SK-N-SH (cell line): ENCODE data around the gene JPH3. TPM values are rescaled to one million over a fixed set of nuclear protein-coding genes. Genes with fewer than 3 reads are reported as not detected.

Experiments
- CTCF ChIA-PET: fragments of 300-600, 350-600 bp; formaldehyde crosslinking; extraction: SDS; loops from one replicate; lab custom pipeline; 2021; lab: Yijun Ruan, JAX
- POLR2A ChIA-PET: fragments of 350-600 bp; sonication (Branson Sonifier 250); formaldehyde crosslinking; extraction: SDS; loops from one replicate; lab custom pipeline; 2020; ENCODE audit warnings: antibody characterized with exemption, inconsistent platforms; lab: Yijun Ruan, JAX
- DNase-seq: peaks from one replicate; pipeline ENCODE4 v3.0.0; 2012
- H2AFZ ChIP-seq: fragments of 200-600 bp; sonication (generic); 2 replicates; pipeline ENCODE4 v1.8.1; 2016; ENCODE audit warnings: antibody characterized with exemption, mild to moderate bottlenecking, low read depth
- H3F3A ChIP-seq: fragments of 200-600 bp; sonication (generic); replicated peaks from 2 replicates; pipeline ENCODE3; 2016; ENCODE audit warnings: antibody characterized with exemption, mild to moderate bottlenecking; ENCODE audit not compliant: insufficient read depth
- H3K27ac ChIP-seq, 2 experiments: fragments of 200-500 bp in 1 of 2; fragments of 200-600 bp in 1 of 2; sonication (Bioruptor generic) in 1 of 2; sonication (generic), shearing (Covaris generic) in 1 of 2; 2 replicates each; pipeline versions ENCODE4 v1.5.1 to v1.6.1; 2014 to 2016; ENCODE audit warnings: low read depth in 2 of 2, inconsistent platforms in 1 of 2, low read length in 1 of 2, mild to moderate bottlenecking in 1 of 2, mixed read lengths in 1 of 2
- H3K27me3 ChIP-seq: fragments of 200-600 bp; sonication (generic), shearing (Covaris generic); 2 replicates; pipeline ENCODE4 v1.6.1; 2016; ENCODE audit warnings: mixed run types; ENCODE audit not compliant: insufficient read depth
- H3K36me3 ChIP-seq, 2 experiments: fragments of 200-500 bp in 1 of 2; fragments of 200-600 bp in 1 of 2; sonication (Bioruptor generic) in 1 of 2; sonication (generic) in 1 of 2; replicated peaks in 1 of 2; 2 replicates each; pipeline versions ENCODE3 to v1.5.1; 2014 to 2016; ENCODE audit warnings: low read length in 1 of 2, mild to moderate bottlenecking in 1 of 2; ENCODE audit not compliant: insufficient read depth in 2 of 2, control insufficient read depth in 1 of 2
- H3K4me1 ChIP-seq, 2 experiments: fragments of 200-500 bp in 1 of 2; fragments of 200-600 bp in 1 of 2; sonication (Bioruptor generic) in 1 of 2; sonication (generic), shearing (Covaris generic) in 1 of 2; 2 replicates each; pipeline versions ENCODE4 v1.5.1 to v1.6.1; 2014 to 2016; ENCODE audit warnings: low read depth in 1 of 2, low read length in 1 of 2, mixed run types in 1 of 2; ENCODE audit not compliant: insufficient read depth in 2 of 2, control insufficient read depth in 1 of 2
- H3K4me2 ChIP-seq: fragments of 200-600 bp; sonication (generic), shearing (Covaris generic); 2 replicates; pipeline ENCODE4 v1.6.1; 2017; ENCODE audit warnings: mixed run types
- H3K4me3 ChIP-seq, 2 experiments: fragments of 200-500 bp in 1 of 2; fragments of 200-600 bp in 1 of 2; sonication (Bioruptor generic) in 1 of 2; sonication (generic), shearing (Covaris generic) in 1 of 2; 2 replicates each; pipeline versions ENCODE4 v1.5.1 to v1.8.1; 2014 to 2016; ENCODE audit warnings: low read depth in 2 of 2, inconsistent platforms in 1 of 2, low read length in 1 of 2, mild to moderate bottlenecking in 1 of 2, mixed read lengths in 1 of 2, moderate library complexity in 1 of 2
- H3K79me2 ChIP-seq: fragments of 200-600 bp; sonication (generic); 2 replicates; pipeline ENCODE4 v1.8.1; 2017; ENCODE audit warnings: mild to moderate bottlenecking; ENCODE audit not compliant: insufficient read depth
- H3K9ac ChIP-seq: fragments of 200-600 bp; sonication (generic); 2 replicates; pipeline ENCODE4 v1.6.1; 2017; ENCODE audit warnings: mixed run types
- H3K9me2 ChIP-seq: fragments of 200-600 bp; sonication (generic); 2 replicates; pipeline ENCODE4 v1.6.1; 2017; ENCODE audit warnings: mixed run types
- H3K9me3 ChIP-seq: fragments of 200-600 bp; sonication (generic); 2 replicates; pipeline ENCODE4 v1.6.1; 2017; ENCODE audit warnings: mixed run types, mild to moderate bottlenecking, moderate library complexity
- H4K20me1 ChIP-seq: fragments of 200-600 bp; sonication (generic); 2 replicates; pipeline ENCODE4 v1.6.1; 2017; ENCODE audit warnings: mild to moderate bottlenecking, mixed run types; ENCODE audit not compliant: insufficient read depth
- CHD2 ChIP-seq: fragments of 150-350 bp; IDR thresholded peaks from 2 replicates; pipeline ENCODE4 v1.6.1; 2018; ENCODE audit warnings: low read length; ENCODE audit not compliant: partially characterized antibody
- EZH2phosphoT487 ChIP-seq: fragments of 200-600 bp; sonication (generic); IDR thresholded peaks from 2 replicates; pipeline ENCODE4 v1.6.1; 2017; ENCODE audit warnings: low read depth, mixed run types, mild to moderate bottlenecking, antibody characterized with exemption, moderate library complexity, borderline replicate concordance
- FOSL2 ChIP-seq: IDR thresholded peaks from 2 replicates; pipeline ENCODE4 v1.4.0; 2012; ENCODE audit warnings: low read depth, mild to moderate bottlenecking, moderate library complexity, borderline replicate concordance
- FOXJ3 ChIP-seq: sonication (generic); formaldehyde crosslinking; IDR thresholded peaks from 2 replicates; pipeline ENCODE4 v1.5.1; 2020; ENCODE audit warnings: mild to moderate bottlenecking, missing genetic modification reagents
- GABPA ChIP-seq: IDR thresholded peaks from 2 replicates; pipeline ENCODE4 v1.4.0; 2012; ENCODE audit warnings: low read depth, mild to moderate bottlenecking
- MAX ChIP-seq: IDR thresholded peaks from 2 replicates; pipeline ENCODE4 v1.4.0; 2012; ENCODE audit warnings: low read depth
- MEF2A ChIP-seq: IDR thresholded peaks from 2 replicates; pipeline ENCODE4 v1.4.0; 2012; ENCODE audit warnings: low read depth, borderline replicate concordance
- RAD21 ChIP-seq: IDR thresholded peaks from 2 replicates; pipeline ENCODE4 v1.6.1; 2012; ENCODE audit warnings: mild to moderate bottlenecking, low read length
- RCOR1 ChIP-seq: fragments of 150-350 bp; IDR thresholded peaks from 2 replicates; pipeline ENCODE4 v1.6.1; 2017; ENCODE audit warnings: antibody characterized with exemption, low read length
- RFX5 ChIP-seq: IDR thresholded peaks from 2 replicates; pipeline ENCODE4 v1.6.1; 2012; ENCODE audit warnings: mild to moderate bottlenecking, improper control_type of control experiment, low read length
- TCF12 ChIP-seq: IDR thresholded peaks from 2 replicates; pipeline ENCODE4 v1.4.0; 2012
- TEAD4 ChIP-seq: IDR thresholded peaks from 2 replicates; pipeline ENCODE4 v1.4.0; 2012; ENCODE audit warnings: mild to moderate bottlenecking, borderline replicate concordance; ENCODE audit not compliant: insufficient read depth
- YY1 ChIP-seq: IDR thresholded peaks from 2 replicates; pipeline ENCODE4 v1.4.0; 2012; ENCODE audit warnings: low read depth, mild to moderate bottlenecking
- WGBS: methylation state at CpG from one replicate; pipeline ENCODE4 v1.1.6; 2017; ENCODE audit warnings: low lambda C conversion rate; 5-methylcytosine and 5-hydroxymethylcytosine counted together
- polyA plus RNA-seq, 3 experiments: library from polyadenylated mRNA; depleted of rRNA; stranded (reverse); fragments of >200 nt; gene quantifications; 2 replicates each; pipeline ENCODE4 v1.2.3, GENCODE V29; 2012
- TF ChIP-seq, protein P1 (sequence below): IDR thresholded peaks from 2 replicates; pipeline ENCODE4 v1.6.1; 2012; ENCODE audit warnings: mild to moderate bottlenecking, low read depth, low read length, moderate library complexity
- TF ChIP-seq, protein P2 (sequence below): IDR thresholded peaks from 2 replicates; pipeline ENCODE4 v1.4.0; 2012; ENCODE audit warnings: low read depth, borderline replicate concordance
- TF ChIP-seq, protein P3 (sequence below): fragments of 150-350 bp; IDR thresholded peaks from 2 replicates; pipeline ENCODE4 v1.6.1; 2016; ENCODE audit warnings: mild to moderate bottlenecking, low read depth, low read length
- TF ChIP-seq, protein P4 (sequence below): fragments of 150-350 bp; IDR thresholded peaks from 2 replicates; pipeline ENCODE4 v1.6.1; 2017; ENCODE audit warnings: antibody characterized with exemption, low read length, low read depth, borderline replicate concordance

Gene JPH3
- polyA plus RNA-seq, 1 of the 3 experiments (the other 2 are of a cell fraction), result 0.25 TPM

DNA sequence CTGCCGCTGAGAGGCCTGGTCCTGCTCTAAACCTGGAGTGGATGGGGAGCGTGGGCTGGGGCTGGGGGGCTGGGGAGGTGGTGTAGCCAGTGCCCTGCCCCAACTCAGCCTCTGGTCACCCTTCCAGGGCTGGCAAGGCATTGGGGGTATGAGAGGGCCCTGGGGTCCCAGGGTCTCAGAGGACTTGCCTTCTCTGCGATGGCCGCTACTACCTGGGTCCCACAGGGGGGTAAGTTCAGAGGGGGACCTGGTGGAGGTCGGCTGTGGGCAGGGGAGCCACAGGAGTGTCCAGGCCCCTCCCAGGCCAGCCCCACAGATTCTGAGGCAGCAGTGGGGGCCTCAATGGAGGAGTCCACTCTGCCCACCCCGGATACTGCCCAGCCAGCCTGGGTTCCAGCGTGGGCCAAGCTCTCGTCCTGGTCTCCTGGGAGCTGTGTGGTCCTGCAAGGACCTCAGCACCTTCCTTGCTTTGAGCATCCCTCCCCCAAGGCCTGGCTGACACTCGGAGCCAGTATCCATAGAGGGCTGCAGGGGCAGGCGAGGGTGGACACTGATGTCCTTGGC lies 20.5 kb downstream of the JPH3 start:
- no peaks in the 10 kb centered on the region; the same call in 1 of the 2 replicates for H3K27me3 ChIP-seq
- H3K4me2 ChIP-seq, result no peak overlapping the region
- CTCF ChIA-PET, result interaction anchor here (6.6 kb wide), 1 partner anchor 12 kb away, joined by 81 read pairs; no protein-coding TSS in a partner anchor
- no peaks in the 10 kb centered on the region for H3F3A ChIP-seq
- H2AFZ ChIP-seq, result no peak overlapping the region
- TF ChIP-seq YY1, result no peak
- TF ChIP-seq RFX5, result no peak
- no peak for TF ChIP-seq FOXJ3
- TF ChIP-seq CHD2, result no peak
- TF ChIP-seq, protein P1, sequence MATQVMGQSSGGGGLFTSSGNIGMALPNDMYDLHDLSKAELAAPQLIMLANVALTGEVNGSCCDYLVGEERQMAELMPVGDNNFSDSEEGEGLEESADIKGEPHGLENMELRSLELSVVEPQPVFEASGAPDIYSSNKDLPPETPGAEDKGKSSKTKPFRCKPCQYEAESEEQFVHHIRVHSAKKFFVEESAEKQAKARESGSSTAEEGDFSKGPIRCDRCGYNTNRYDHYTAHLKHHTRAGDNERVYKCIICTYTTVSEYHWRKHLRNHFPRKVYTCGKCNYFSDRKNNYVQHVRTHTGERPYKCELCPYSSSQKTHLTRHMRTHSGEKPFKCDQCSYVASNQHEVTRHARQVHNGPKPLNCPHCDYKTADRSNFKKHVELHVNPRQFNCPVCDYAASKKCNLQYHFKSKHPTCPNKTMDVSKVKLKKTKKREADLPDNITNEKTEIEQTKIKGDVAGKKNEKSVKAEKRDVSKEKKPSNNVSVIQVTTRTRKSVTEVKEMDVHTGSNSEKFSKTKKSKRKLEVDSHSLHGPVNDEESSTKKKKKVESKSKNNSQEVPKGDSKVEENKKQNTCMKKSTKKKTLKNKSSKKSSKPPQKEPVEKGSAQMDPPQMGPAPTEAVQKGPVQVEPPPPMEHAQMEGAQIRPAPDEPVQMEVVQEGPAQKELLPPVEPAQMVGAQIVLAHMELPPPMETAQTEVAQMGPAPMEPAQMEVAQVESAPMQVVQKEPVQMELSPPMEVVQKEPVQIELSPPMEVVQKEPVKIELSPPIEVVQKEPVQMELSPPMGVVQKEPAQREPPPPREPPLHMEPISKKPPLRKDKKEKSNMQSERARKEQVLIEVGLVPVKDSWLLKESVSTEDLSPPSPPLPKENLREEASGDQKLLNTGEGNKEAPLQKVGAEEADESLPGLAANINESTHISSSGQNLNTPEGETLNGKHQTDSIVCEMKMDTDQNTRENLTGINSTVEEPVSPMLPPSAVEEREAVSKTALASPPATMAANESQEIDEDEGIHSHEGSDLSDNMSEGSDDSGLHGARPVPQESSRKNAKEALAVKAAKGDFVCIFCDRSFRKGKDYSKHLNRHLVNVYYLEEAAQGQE, result no peak
- TF ChIP-seq TCF12, result no peak
- TF ChIP-seq, protein P2, sequence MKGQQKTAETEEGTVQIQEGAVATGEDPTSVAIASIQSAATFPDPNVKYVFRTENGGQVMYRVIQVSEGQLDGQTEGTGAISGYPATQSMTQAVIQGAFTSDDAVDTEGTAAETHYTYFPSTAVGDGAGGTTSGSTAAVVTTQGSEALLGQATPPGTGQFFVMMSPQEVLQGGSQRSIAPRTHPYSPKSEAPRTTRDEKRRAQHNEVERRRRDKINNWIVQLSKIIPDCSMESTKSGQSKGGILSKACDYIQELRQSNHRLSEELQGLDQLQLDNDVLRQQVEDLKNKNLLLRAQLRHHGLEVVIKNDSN, result no peak
- no peak for TF ChIP-seq GABPA
- TF ChIP-seq RAD21, result no peak
- TF ChIP-seq, protein P3, sequence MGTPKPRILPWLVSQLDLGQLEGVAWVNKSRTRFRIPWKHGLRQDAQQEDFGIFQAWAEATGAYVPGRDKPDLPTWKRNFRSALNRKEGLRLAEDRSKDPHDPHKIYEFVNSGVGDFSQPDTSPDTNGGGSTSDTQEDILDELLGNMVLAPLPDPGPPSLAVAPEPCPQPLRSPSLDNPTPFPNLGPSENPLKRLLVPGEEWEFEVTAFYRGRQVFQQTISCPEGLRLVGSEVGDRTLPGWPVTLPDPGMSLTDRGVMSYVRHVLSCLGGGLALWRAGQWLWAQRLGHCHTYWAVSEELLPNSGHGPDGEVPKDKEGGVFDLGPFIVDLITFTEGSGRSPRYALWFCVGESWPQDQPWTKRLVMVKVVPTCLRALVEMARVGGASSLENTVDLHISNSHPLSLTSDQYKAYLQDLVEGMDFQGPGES, result no peak
- TF ChIP-seq RCOR1, result no peak
- TF ChIP-seq, all 33 proteins: peak for 0
- 28% methylated on average over 4 of the region's 10 CpGs for WGBS
- H3K9me3 ChIP-seq, result no peaks in the 10 kb centered on the region
- H4K20me1 ChIP-seq, result no peaks in the 10 kb centered on the region
- H3K9ac ChIP-seq, result no peak overlapping the region
- H3K9me2 ChIP-seq, result no peaks in the 10 kb centered on the region
- DNase-seq, result no peak
- no peak overlapping the region for H3K27ac ChIP-seq
- no peaks in the 10 kb centered on the region for H3K36me3 ChIP-seq
- POLR2A ChIA-PET, result no interaction called here
- no peaks in the 10 kb centered on the region for H3K4me1 ChIP-seq
- no peaks in the 10 kb centered on the region for H3K79me2 ChIP-seq
- H3K4me3 ChIP-seq, result no peak overlapping the region

DNA sequence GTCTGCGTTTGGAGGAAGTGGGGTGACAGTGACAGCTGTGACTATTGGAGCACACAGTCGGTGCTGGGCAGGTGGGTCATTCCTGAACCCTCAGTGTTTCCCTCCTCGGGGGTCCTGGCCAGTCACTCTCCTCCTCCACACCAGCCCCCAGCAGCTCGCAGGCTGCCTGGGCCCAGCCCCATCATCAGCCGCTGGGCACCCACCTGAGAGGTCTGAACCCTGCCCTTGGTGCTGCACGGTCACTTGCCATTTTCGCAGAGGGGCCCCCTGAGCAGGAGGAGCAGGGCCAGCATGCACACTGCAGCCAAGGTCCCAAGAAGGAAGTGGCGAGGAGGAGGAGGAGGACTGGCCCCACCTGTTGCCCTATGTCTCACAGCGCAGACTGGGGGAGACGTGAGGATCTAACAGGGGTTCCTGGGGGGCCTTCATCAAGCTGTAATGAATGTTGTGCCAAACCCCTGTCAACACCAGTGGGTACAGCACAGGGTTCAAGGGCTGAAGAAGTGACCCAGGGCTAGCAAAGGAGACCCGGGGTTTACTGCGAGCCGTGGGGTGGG lies 23.0 kb downstream of the JPH3 start:
- H3K4me1 ChIP-seq, result no peaks in the 10 kb centered on the region
- ChIA-PET POLR2A (no interaction called here), CTCF (interaction anchor here (1.0 to 6.6 kb wide), 5 partner anchors 10 to 208 kb away, joined by 3 to 81 read pairs (median 5); no protein-coding TSS in a partner anchor)
- no peak overlapping the region for H3K9ac ChIP-seq
- 68% methylated on average over 6 of the region's 13 CpGs for WGBS
- H3K79me2 ChIP-seq, result no peaks in the 10 kb centered on the region
- H3F3A ChIP-seq, result no peaks in the 10 kb centered on the region
- no peaks in the 10 kb centered on the region for H3K9me3 ChIP-seq
- H3K4me3 ChIP-seq, result no peak overlapping the region
- no peak overlapping the region for H3K27ac ChIP-seq
- DNase-seq, result no peak
- TF ChIP-seq MEF2A, result no peak
- no peak for TF ChIP-seq TCF12
- no peak for TF ChIP-seq RAD21
- TF ChIP-seq FOXJ3, result no peak
- no peak for TF ChIP-seq TEAD4
- no peak for TF ChIP-seq EZH2phosphoT487
- TF ChIP-seq MAX, result no peak
- TF ChIP-seq FOSL2, result no peak
- TF ChIP-seq, protein P4, sequence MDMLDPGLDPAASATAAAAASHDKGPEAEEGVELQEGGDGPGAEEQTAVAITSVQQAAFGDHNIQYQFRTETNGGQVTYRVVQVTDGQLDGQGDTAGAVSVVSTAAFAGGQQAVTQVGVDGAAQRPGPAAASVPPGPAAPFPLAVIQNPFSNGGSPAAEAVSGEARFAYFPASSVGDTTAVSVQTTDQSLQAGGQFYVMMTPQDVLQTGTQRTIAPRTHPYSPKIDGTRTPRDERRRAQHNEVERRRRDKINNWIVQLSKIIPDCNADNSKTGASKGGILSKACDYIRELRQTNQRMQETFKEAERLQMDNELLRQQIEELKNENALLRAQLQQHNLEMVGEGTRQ, result no peak
- no peaks in the 10 kb centered on the region for H4K20me1 ChIP-seq
- no peaks in the 10 kb centered on the region; the same call in 1 of the 2 replicates for H3K27me3 ChIP-seq
- no peak overlapping the region for H2AFZ ChIP-seq
- no peak overlapping the region for H3K4me2 ChIP-seq
- no peaks in the 10 kb centered on the region for H3K36me3 ChIP-seq
- H3K9me2 ChIP-seq, result no peaks in the 10 kb centered on the region
